Nephron progenitor cell (in vitro differentiated cells): ENCODE data around the gene CDCA4.

Experiments
- DNase-seq: peaks from one replicate; pipeline ENCODE4 v3.0.0; 2021
- H3K27ac Mint-ChIP-seq: 2 replicates; pipeline ENCODE4 v1.8.0; 2021; ENCODE audit warnings: mild to moderate bottlenecking, moderate library complexity, mixed read lengths
- H3K27me3 Mint-ChIP-seq: 2 replicates; pipeline ENCODE4 v1.8.0; 2021; ENCODE audit warnings: mild to moderate bottlenecking, low read depth, mixed read lengths; ENCODE audit not compliant: poor library complexity
- H3K36me3 Mint-ChIP-seq: 2 replicates; pipeline ENCODE4 v1.8.0; 2021; ENCODE audit warnings: low read depth, mixed read lengths
- H3K4me1 Mint-ChIP-seq: 2 replicates; pipeline ENCODE4 v1.8.0; 2021; ENCODE audit warnings: mixed read lengths
- H3K4me3 Mint-ChIP-seq: 2 replicates; pipeline ENCODE4 v1.8.0; 2021; ENCODE audit warnings: mild to moderate bottlenecking, moderate library complexity, mixed read lengths
- H3K9me3 Mint-ChIP-seq: 2 replicates; pipeline ENCODE4 v1.8.0; 2021; ENCODE audit warnings: mild to moderate bottlenecking, moderate library complexity, mixed read lengths
- CTCF ChIP-seq: fragments of 200-600 bp; sonication (generic); IDR thresholded peaks from 2 replicates; pipeline ENCODE4 v1.5.0; 2021; ENCODE audit warnings: antibody characterized with exemption

The CDCA4 gene

GRCh38 chr14:105020815-105021655 lies at the start of gene CDCA4:
CDCA4 (minus strand) TSS chr14:105021083; CDS start chr14:105011929, 9,154 bp downstream.
- no peaks in the 10 kb centered on the region for H3K9me3 Mint-ChIP-seq
- peak within 1 kb of the TSS; percentile 93 for H3K4me3 Mint-ChIP-seq
- peaks cover 55% of the 10 kb centered on the region for H3K4me1 Mint-ChIP-seq
- peaks cover 12% of the 10 kb centered on the region for H3K36me3 Mint-ChIP-seq
- DNase-seq = peak; percentile 99
- H3K27ac Mint-ChIP-seq = peak within 1 kb of the TSS; percentile 91
- H3K27me3 Mint-ChIP-seq = peaks cover 5% of the 10 kb centered on the region
- TF ChIP-seq CTCF = no peak

GRCh38 chr14:105069871-105070759 lies 49.2 kb upstream of the CDCA4 start:
- Mint-ChIP-seq H3K9me3 (no peaks in the 10 kb centered on the region), H3K4me3 (no peak overlapping the region), H3K27me3 (peaks cover 16% of the 10 kb centered on the region), H3K4me1 (peaks cover 28% of the 10 kb centered on the region), H3K36me3 (no peaks in the 10 kb centered on the region), H3K27ac (no peak overlapping the region)
- TF ChIP-seq CTCF = no peak
- DNase-seq = no peak

GRCh38 chr14:105069522-105069870 lies 48.6 kb upstream of the CDCA4 start:
- no peak for DNase-seq
- Mint-ChIP-seq H3K4me3 (no peak overlapping the region), H3K4me1 (peaks cover 34% of the 10 kb centered on the region), H3K27me3 (peaks cover 20% of the 10 kb centered on the region), H3K36me3 (no peaks in the 10 kb centered on the region), H3K9me3 (no peaks in the 10 kb centered on the region), H3K27ac (no peak overlapping the region)
- TF ChIP-seq CTCF = no peak

GRCh38 chr14:105068818-105069217 lies 47.9 kb upstream of the CDCA4 start:
- H3K27ac Mint-ChIP-seq = no peak overlapping the region
- peaks cover 39% of the 10 kb centered on the region for H3K4me1 Mint-ChIP-seq
- no peaks in the 10 kb centered on the region for H3K36me3 Mint-ChIP-seq
- no peak for TF ChIP-seq CTCF
- peaks cover 20% of the 10 kb centered on the region for H3K27me3 Mint-ChIP-seq
- no peaks in the 10 kb centered on the region for H3K9me3 Mint-ChIP-seq
- no peak for DNase-seq
- no peak overlapping the region for H3K4me3 Mint-ChIP-seq

- Mint-ChIP-seq H3K4me1 (peaks cover 39% of the 10 kb centered on the region), H3K27ac (no peak overlapping the region)
Measured at GRCh38 chr14:105067969-105068301, 47.1 kb upstream of the CDCA4 start.

More at GRCh38 chr14:105067969-105068301, 47.1 kb upstream of the CDCA4 start:
- Mint-ChIP-seq H3K9me3 (no peaks in the 10 kb centered on the region), H3K4me3 (no peak overlapping the region), H3K27me3 (peaks cover 17% of the 10 kb centered on the region), H3K36me3 (no peaks in the 10 kb centered on the region)
- no peak for DNase-seq
- no peak for TF ChIP-seq CTCF
